GM12878 (cell line): Measurements from ENCODE around the gene TBCB. TPM values are rescaled to one million over a fixed set of nuclear protein-coding genes. Genes with fewer than 3 reads are reported as not detected.

ENCODE experiments used
- ATAC-seq: fragments of 200-7000 bp; cut with Tn5 transposase; 3 replicates; pipeline ENCODE4 v1.9.1; 2020; ENCODE audit warnings: mild to moderate bottlenecking, moderate library complexity
- BruUV-seq: library from RNA; stranded (reverse); fragments of 400-500 nt; replicated peaks from 2 replicates; lab custom pipeline; 2021; lab: Mats Ljungman, UMichigan
- CTCF ChIA-PET: fragments of 300-600 bp; sonication (Branson Sonifier 250); formaldehyde crosslinking; extraction: SDS; loops from one replicate; lab custom pipeline; 2021; ENCODE audit warnings: inconsistent platforms; lab: Yijun Ruan, JAX
- POLR2A ChIA-PET: fragments of 350-600 bp; formaldehyde crosslinking; extraction: SDS; loops from one replicate; lab custom pipeline; 2021; ENCODE audit warnings: inconsistent platforms; lab: Charles Lee
- RAD21 ChIA-PET: fragments of 300-600 bp; sonication (Branson Sonifier 250); formaldehyde crosslinking; loops from one replicate; lab custom pipeline; 2023; ENCODE audit warnings: antibody characterized with exemption; ENCODE audit not compliant: unreplicated experiment; lab: Charles Lee
- SMC1A ChIA-PET: fragments of 300-600 bp; sonication (Branson Sonifier 250); formaldehyde crosslinking; loops from one replicate; lab custom pipeline; 2023; ENCODE audit not compliant: unreplicated experiment, uncharacterized antibody; lab: Charles Lee
- DNase-seq: peaks from one replicate; pipeline ENCODE4 v3.0.0-alpha.2; 2011; ENCODE audit warnings: low read depth, low spot score
- FAIRE-seq: peaks from 3 replicates; lab custom pipeline; 2011; peaks lifted over from hg19 to GRCh38; lab: Jason Lieb, UNC
- H2AFZ ChIP-seq: 2 replicates; pipeline ENCODE4 v1.6.0; 2011; ENCODE audit warnings: low read depth, low read length, control low read depth; ENCODE audit not compliant: control insufficient read depth
- H3K27ac ChIP-seq: 2 replicates; pipeline ENCODE4 v1.5.1; 2011; ENCODE audit warnings: control low read depth; ENCODE audit not compliant: control insufficient read depth, insufficient read depth
- H3K27me3 ChIP-seq, 2 experiments: replicated peaks in 1 of 2; 2 replicates each; pipeline versions ENCODE4 v1.6.0 to v1.6.1; 2011; ENCODE audit warnings: low read length in 1 of 2; ENCODE audit not compliant: control insufficient read depth in 2 of 2, insufficient read depth in 2 of 2
- H3K36me3 ChIP-seq, 2 experiments: 2 replicates each; pipeline ENCODE4 v1.5.1; 2011; ENCODE audit warnings: low read length in 1 of 2; ENCODE audit not compliant: control insufficient read depth in 2 of 2, insufficient read depth in 2 of 2
- H3K4me1 ChIP-seq: 2 replicates; pipeline ENCODE4 v1.6.1; 2011; ENCODE audit warnings: mild to moderate bottlenecking, low read length, moderate library complexity, mixed read lengths; ENCODE audit not compliant: control insufficient read depth, insufficient read depth
- H3K4me2 ChIP-seq: 2 replicates; pipeline ENCODE4 v1.6.0; 2011; ENCODE audit warnings: control low read depth; ENCODE audit not compliant: control insufficient read depth, insufficient read depth
- H3K4me3 ChIP-seq: fragments of 200-600 bp; sonication (generic); 2 replicates; pipeline ENCODE4 v1.5.1; 2016
- H3K79me2 ChIP-seq: 2 replicates; pipeline ENCODE4 v1.6.0; 2011; ENCODE audit warnings: low read length; ENCODE audit not compliant: control insufficient read depth, insufficient read depth
- H3K9ac ChIP-seq: 2 replicates; pipeline ENCODE4 v1.8.0; 2011; ENCODE audit warnings: low read length, control low read depth, mixed read lengths; ENCODE audit not compliant: control insufficient read depth, insufficient read depth
- H3K9me3 ChIP-seq: replicated peaks from 3 replicates; pipeline ENCODE4 v1.5.1; 2011; ENCODE audit warnings: mild to moderate bottlenecking, low read length; ENCODE audit not compliant: control insufficient read depth, insufficient read depth
- H4K20me1 ChIP-seq: 2 replicates; pipeline ENCODE4 v1.6.0; 2011; ENCODE audit not compliant: control insufficient read depth, insufficient read depth
- BCL11A ChIP-seq: IDR thresholded peaks from 2 replicates; pipeline ENCODE4 v1.6.1; 2011; ENCODE audit warnings: low read depth, low read length
- EED ChIP-seq: sonication (generic); IDR thresholded peaks from 2 replicates; pipeline ENCODE4 v1.6.1; 2016; ENCODE audit warnings: antibody characterized with exemption, low read depth
- EP300 ChIP-seq, 2 experiments: fragments of 150-350 bp in 1 of 2; IDR thresholded peaks; 2 replicates each; pipeline ENCODE4 v1.6.1; 2011 to 2012; ENCODE audit warnings: low read depth in 2 of 2, low read length in 2 of 2, borderline replicate concordance in 1 of 2, improper control_type of control experiment in 1 of 2, inconsistent platforms in 1 of 2; ENCODE audit not compliant: control insufficient read depth in 1 of 2
- MYC ChIP-seq: IDR thresholded peaks from 2 replicates; pipeline ENCODE4 v1.6.1; 2011; ENCODE audit warnings: mild to moderate bottlenecking, low read length, moderate library complexity, inconsistent platforms; ENCODE audit not compliant: insufficient read depth, insufficient replicate concordance, insufficient read length, severe bottlenecking
- PML ChIP-seq: IDR thresholded peaks from 2 replicates; pipeline ENCODE4 v1.6.1; 2012; ENCODE audit warnings: low read length, inconsistent platforms
- RAD51 ChIP-seq: fragments of 450-650 bp; IDR thresholded peaks from 2 replicates; pipeline ENCODE4 v1.6.1; 2016; ENCODE audit warnings: moderate library complexity, mild to moderate bottlenecking, inconsistent platforms
- RCOR1 ChIP-seq: conservative IDR thresholded peaks from 2 replicates; pipeline ENCODE4 v1.6.1; 2012; ENCODE audit warnings: low read depth, low read length, improper control_type of control experiment
- SUZ12 ChIP-seq: fragments of 200-600 bp; sonication (generic); IDR thresholded peaks from one replicate; pipeline ENCODE4 v1.6.1; 2018; ENCODE audit warnings: antibody characterized with exemption, mild to moderate bottlenecking; ENCODE audit not compliant: unreplicated experiment
- TAF1 ChIP-seq: IDR thresholded peaks from 2 replicates; pipeline ENCODE4 v1.6.1; 2011; ENCODE audit warnings: mild to moderate bottlenecking, low read depth, low read length, borderline replicate concordance
- WGBS: methylation state at CpG from one replicate; pipeline ENCODE4 v1.1.6; 2016; ENCODE audit warnings: low lambda C conversion rate; ENCODE audit not compliant: insufficient replicate concordance, insufficient coverage; ENCODE audit errors: missing lambda C conversion rate; 5-methylcytosine and 5-hydroxymethylcytosine counted together
- in situ Hi-C: fragments of 300-500 bp; cut with MboI; formaldehyde crosslinking; loops from 9 replicates; pipeline ENCODE4 v1.14.3; 2018; ENCODE audit warnings: mixed read lengths
- intact Hi-C: fragments of 100-400 bp; cut with micrococcal nuclease; formaldehyde crosslinking; loops from one replicate; pipeline ENCODE4 v1.14.2; 2022; ENCODE audit not compliant: unreplicated experiment
- polyA plus RNA-seq, 11 experiments: library from polyadenylated mRNA; depleted of rRNA in 4 of 11; unstranded in 6 of 11; stranded (reverse) in 5 of 11; fragments of >200 nt; fragmentation: Nextera tagmentation in 4 of 11; fragmentation: Illumina TruSeq in 1 of 11; extraction: Ambion mirVana in 4 of 11; extraction: Trizol in 1 of 11; gene quantifications; 1 replicate in 1 of 11; 2 replicates in 10 of 11; pipeline versions ENCODE4 v1.2.1 to v1.2.3, GENCODE V29; 2011 to 2016; ENCODE audit warnings: inconsistent platforms in 2 of 11, missing spikeins in 2 of 11, low read depth in 1 of 11
- total RNA-seq, 4 experiments: library from RNA; depleted of rRNA in 3 of 4; stranded (reverse); fragments of >200 nt in 3 of 4; fragmentation: Illumina TruSeq in 1 of 4; extraction: Trizol in 1 of 4; gene quantifications; 2 replicates each; pipeline versions ENCODE4 v1.2.1 to v1.2.3, GENCODE V29; 2013 to 2021
- TF ChIP-seq, protein P1 (sequence below): fragments of 450-650 bp; IDR thresholded peaks from 2 replicates; pipeline ENCODE4 v1.6.1; 2017; ENCODE audit warnings: borderline replicate concordance
- TF ChIP-seq, protein P2 (sequence below): fragments of 450-650 bp; IDR thresholded peaks from 2 replicates; pipeline ENCODE4 v1.6.1; 2017; ENCODE audit warnings: mild to moderate bottlenecking, moderate library complexity
- TF ChIP-seq, protein P3 (sequence below): IDR thresholded peaks from 2 replicates; pipeline ENCODE4 v1.6.1; 2012; ENCODE audit warnings: mild to moderate bottlenecking, low read depth, low read length

The TBCB gene
- total and polyA plus RNA-seq, 10 of the 15 experiments (the other 5 are each of a cell fraction or from before 2014, with no cell fraction given) = 9.4 to 193 (median 126) TPM

DNA sequence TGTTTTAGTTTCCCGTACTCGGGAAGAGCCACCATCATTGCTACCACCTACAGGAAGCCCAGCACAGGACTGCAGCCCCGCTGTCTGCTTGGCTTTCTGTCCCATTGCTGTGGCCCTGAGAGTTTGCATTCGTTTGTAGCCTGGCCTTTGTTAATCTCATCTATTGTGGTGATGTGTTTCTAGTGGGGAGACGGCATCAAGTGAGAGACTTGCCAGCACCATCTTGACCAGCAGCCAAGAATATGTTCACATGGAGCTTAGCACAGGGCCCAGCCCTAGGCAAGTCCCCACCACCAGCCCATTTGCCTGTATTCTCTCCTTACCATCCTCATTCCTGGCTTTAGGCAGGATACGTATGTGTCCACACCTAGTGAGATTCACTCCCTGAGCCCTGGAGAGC lies 21.6 kb upstream of the TBCB start:
- peaks cover 0 to 28% of the 10 kb centered on the region in 2 experiments for H3K36me3 ChIP-seq
- H4K20me1 ChIP-seq = no peaks in the 10 kb centered on the region
- H3K27ac ChIP-seq = no peak overlapping the region
- in situ Hi-C loops = no loop called here
- intact Hi-C loops = no loop called here
- no peaks in the 10 kb centered on the region for H3K9me3 ChIP-seq
- ATAC-seq (no peak), FAIRE-seq (peak; percentile 47), DNase-seq (no peak)
- no TSS peak for BruUV-seq
- H3K79me2 ChIP-seq = no peaks in the 10 kb centered on the region
- H3K4me2 ChIP-seq = no peak overlapping the region
- peaks cover 13% of the 10 kb centered on the region for H3K4me1 ChIP-seq
- SMC1A ChIA-PET = no interaction called here
- POLR2A ChIA-PET = no interaction called here
- H3K27me3 ChIP-seq = no peaks in the 10 kb centered on the region
- H3K4me3 ChIP-seq = no peak overlapping the region
- RAD21 ChIA-PET = no interaction called here
- WGBS = 65% methylated on average over 6 of the region's 6 CpGs
- CTCF ChIA-PET = no interaction called here
- no peak overlapping the region for H3K9ac ChIP-seq
- H2AFZ ChIP-seq = no peak overlapping the region; the same call in 1 of the 2 replicates
- TF ChIP-seq EED = no peak
- TF ChIP-seq RAD51 = no peak
- TF ChIP-seq PML = no peak
- TF ChIP-seq, protein P1, sequence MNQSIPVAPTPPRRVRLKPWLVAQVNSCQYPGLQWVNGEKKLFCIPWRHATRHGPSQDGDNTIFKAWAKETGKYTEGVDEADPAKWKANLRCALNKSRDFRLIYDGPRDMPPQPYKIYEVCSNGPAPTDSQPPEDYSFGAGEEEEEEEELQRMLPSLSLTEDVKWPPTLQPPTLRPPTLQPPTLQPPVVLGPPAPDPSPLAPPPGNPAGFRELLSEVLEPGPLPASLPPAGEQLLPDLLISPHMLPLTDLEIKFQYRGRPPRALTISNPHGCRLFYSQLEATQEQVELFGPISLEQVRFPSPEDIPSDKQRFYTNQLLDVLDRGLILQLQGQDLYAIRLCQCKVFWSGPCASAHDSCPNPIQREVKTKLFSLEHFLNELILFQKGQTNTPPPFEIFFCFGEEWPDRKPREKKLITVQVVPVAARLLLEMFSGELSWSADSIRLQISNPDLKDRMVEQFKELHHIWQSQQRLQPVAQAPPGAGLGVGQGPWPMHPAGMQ = no peak
- no peak for TF ChIP-seq BCL11A
- no peak for TF ChIP-seq SUZ12
- TF ChIP-seq RCOR1 = no peak
- TF ChIP-seq, protein P2, sequence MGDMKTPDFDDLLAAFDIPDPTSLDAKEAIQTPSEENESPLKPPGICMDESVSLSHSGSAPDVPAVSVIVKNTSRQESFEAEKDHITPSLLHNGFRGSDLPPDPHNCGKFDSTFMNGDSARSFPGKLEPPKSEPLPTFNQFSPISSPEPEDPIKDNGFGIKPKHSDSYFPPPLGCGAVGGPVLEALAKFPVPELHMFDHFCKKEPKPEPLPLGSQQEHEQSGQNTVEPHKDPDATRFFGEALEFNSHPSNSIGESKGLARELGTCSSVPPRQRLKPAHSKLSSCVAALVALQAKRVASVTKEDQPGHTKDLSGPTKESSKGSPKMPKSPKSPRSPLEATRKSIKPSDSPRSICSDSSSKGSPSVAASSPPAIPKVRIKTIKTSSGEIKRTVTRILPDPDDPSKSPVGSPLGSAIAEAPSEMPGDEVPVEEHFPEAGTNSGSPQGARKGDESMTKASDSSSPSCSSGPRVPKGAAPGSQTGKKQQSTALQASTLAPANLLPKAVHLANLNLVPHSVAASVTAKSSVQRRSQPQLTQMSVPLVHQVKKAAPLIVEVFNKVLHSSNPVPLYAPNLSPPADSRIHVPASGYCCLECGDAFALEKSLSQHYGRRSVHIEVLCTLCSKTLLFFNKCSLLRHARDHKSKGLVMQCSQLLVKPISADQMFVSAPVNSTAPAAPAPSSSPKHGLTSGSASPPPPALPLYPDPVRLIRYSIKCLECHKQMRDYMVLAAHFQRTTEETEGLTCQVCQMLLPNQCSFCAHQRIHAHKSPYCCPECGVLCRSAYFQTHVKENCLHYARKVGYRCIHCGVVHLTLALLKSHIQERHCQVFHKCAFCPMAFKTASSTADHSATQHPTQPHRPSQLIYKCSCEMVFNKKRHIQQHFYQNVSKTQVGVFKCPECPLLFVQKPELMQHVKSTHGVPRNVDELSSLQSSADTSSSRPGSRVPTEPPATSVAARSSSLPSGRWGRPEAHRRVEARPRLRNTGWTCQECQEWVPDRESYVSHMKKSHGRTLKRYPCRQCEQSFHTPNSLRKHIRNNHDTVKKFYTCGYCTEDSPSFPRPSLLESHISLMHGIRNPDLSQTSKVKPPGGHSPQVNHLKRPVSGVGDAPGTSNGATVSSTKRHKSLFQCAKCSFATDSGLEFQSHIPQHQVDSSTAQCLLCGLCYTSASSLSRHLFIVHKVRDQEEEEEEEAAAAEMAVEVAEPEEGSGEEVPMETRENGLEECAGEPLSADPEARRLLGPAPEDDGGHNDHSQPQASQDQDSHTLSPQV = no peak
- no peak for TF ChIP-seq MYC
- TF ChIP-seq, protein P3, sequence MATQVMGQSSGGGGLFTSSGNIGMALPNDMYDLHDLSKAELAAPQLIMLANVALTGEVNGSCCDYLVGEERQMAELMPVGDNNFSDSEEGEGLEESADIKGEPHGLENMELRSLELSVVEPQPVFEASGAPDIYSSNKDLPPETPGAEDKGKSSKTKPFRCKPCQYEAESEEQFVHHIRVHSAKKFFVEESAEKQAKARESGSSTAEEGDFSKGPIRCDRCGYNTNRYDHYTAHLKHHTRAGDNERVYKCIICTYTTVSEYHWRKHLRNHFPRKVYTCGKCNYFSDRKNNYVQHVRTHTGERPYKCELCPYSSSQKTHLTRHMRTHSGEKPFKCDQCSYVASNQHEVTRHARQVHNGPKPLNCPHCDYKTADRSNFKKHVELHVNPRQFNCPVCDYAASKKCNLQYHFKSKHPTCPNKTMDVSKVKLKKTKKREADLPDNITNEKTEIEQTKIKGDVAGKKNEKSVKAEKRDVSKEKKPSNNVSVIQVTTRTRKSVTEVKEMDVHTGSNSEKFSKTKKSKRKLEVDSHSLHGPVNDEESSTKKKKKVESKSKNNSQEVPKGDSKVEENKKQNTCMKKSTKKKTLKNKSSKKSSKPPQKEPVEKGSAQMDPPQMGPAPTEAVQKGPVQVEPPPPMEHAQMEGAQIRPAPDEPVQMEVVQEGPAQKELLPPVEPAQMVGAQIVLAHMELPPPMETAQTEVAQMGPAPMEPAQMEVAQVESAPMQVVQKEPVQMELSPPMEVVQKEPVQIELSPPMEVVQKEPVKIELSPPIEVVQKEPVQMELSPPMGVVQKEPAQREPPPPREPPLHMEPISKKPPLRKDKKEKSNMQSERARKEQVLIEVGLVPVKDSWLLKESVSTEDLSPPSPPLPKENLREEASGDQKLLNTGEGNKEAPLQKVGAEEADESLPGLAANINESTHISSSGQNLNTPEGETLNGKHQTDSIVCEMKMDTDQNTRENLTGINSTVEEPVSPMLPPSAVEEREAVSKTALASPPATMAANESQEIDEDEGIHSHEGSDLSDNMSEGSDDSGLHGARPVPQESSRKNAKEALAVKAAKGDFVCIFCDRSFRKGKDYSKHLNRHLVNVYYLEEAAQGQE = no peak
- TF ChIP-seq EP300 (IDR thresholded peaks at IDR 0.05; ENCODE audit: borderline replicate concordance in 1 of 2, control insufficient read depth in 1 of 2, low read depth in 2 of 2, low read length in 2 of 2) = no peak
- no peak for TF ChIP-seq TAF1
